ENCODE data around the gene SPAG9. TPM values are rescaled to one million over a fixed set of nuclear protein-coding genes. Genes with fewer than 3 reads are reported as not detected.

Gene SPAG9
- total and polyA plus RNA-seq, 2 of the 8 experiments (the other 6 are each of a cell fraction or from before 2014, with no cell fraction given), result 9.8 to 63.8 TPM

GRCh38 chr17:50957600-50958575 lies 162.8 kb downstream of the SPAG9 start:
- no peaks in the 10 kb centered on the region for H3K23me2 ChIP-seq (ENCODE audit: low read depth, low read length)
- no peak overlapping the region for H3K4me3 ChIP-seq (ENCODE audit: extremely low read depth in 1 of 4, insufficient read depth in 2 of 4, low read depth in 3 of 4, low read length in 4 of 4)
- H4K5ac ChIP-seq (ENCODE audit: insufficient read length, low read depth, low read length), result no peak overlapping the region
- peaks cover 3 to 18% (median 10%) of the 10 kb centered on the region in 4 experiments for H3K4me1 ChIP-seq (replicated peaks in 1 of 4; ENCODE audit: control insufficient read depth in 3 of 4, insufficient read depth in 4 of 4, low read length in 3 of 4)
- no peak overlapping the region for H3K9ac ChIP-seq (replicated peaks in 1 of 4; ENCODE audit: extremely low read depth in 1 of 4, low read depth in 3 of 4, low read length in 3 of 4)
- no peak overlapping the region for H2BK20ac ChIP-seq (ENCODE audit: low read length)
- FAIRE-seq, result no peak
- TF ChIP-seq TAF1 (IDR thresholded peaks at IDR 0.05; ENCODE audit: low read depth, low read length) (no peak), USF2 (IDR thresholded peaks at IDR 0.05; ENCODE audit: low read length) (no peak), RXRA (IDR thresholded peaks at IDR 0.05; ENCODE audit: insufficient read depth, low read depth, low read length) (no peak), CHD1 (IDR thresholded peaks at IDR 0.05; ENCODE audit: low read depth, low read length) (no peak), SP2 (IDR thresholded peaks at IDR 0.05; ENCODE audit: low read length) (no peak), CTCF (IDR thresholded peaks at IDR 0.05; ENCODE audit: control extremely low read depth in 1 of 3, insufficient read depth in 1 of 3, low read depth in 1 of 3, low read length in 3 of 3) (no peak)
- no peaks in the 10 kb centered on the region for H4K20me1 ChIP-seq (replicated peaks in 1 of 2; ENCODE audit: control insufficient read depth in 1 of 2, insufficient read depth in 2 of 2, low read length in 2 of 2)
- WGBS, 2 experiments (ENCODE audit: extremely low coverage in 1 of 2, insufficient coverage in 1 of 2, insufficient read length in 1 of 2, insufficient replicate concordance in 2 of 2, low coverage in 1 of 2, low lambda C conversion rate in 2 of 2, missing lambda C conversion rate in 1 of 2), result 92% methylated on average over 15 of the region's 15 CpGs; no CpG with 5 or more reads in 1 of the 2 experiments
- no peak for DNase-seq (ENCODE audit: low read depth in 1 of 2, low spot score in 2 of 2)
- no peak overlapping the region for H4K91ac ChIP-seq (replicated peaks; ENCODE audit: insufficient read length, low read length)
- no peaks in the 10 kb centered on the region for H3K9me3 ChIP-seq (ENCODE audit: insufficient read depth in 2 of 2, low read depth in 1 of 2, low read length in 1 of 2)
- ChIA-PET POLR2A (ENCODE audit: partially characterized antibody) (interaction anchor here (2.2 to 21.0 kb wide), 2 partner anchors 27 to 95 kb away, joined by 6 to 308 read pairs; partner anchors contain the start of gene TOB1), CTCF (ENCODE audit: partially characterized antibody) (interaction anchor here (0.5 to 21.7 kb wide), 15 partner anchors 7 to 179 kb away, joined by 3 to 735 read pairs (median 4); partner anchors contain the start of genes TOB1 and WFIKKN2)
- H4K8ac ChIP-seq (ENCODE audit: extremely low read depth, insufficient read depth, low read length), result no peak overlapping the region
- no peak overlapping the region for H3K18ac ChIP-seq (ENCODE audit: extremely low read depth, low read length)
- H2BK5ac ChIP-seq (ENCODE audit: low read depth, low read length), result no peak overlapping the region
- H3K56ac ChIP-seq (replicated peaks; ENCODE audit: insufficient read length, low read depth, low read length), result no peak overlapping the region
- H3K79me1 ChIP-seq (ENCODE audit: low read depth, low read length), result no peaks in the 10 kb centered on the region
- H3K27ac ChIP-seq (ENCODE audit: low read depth, low read length), result no peak overlapping the region
- H3K14ac ChIP-seq (ENCODE audit: insufficient read length), result no peak overlapping the region
- H2BK120ac ChIP-seq (replicated peaks; ENCODE audit: low read depth, low read length), result no peak overlapping the region
- no peak overlapping the region for H3K23ac ChIP-seq (ENCODE audit: insufficient read length)
- H2BK15ac ChIP-seq (ENCODE audit: low read length), result no peak overlapping the region
- H3K4ac ChIP-seq (replicated peaks; ENCODE audit: insufficient read length, low read depth, low read length), result no peak overlapping the region
- no peaks in the 10 kb centered on the region for H3K27me3 ChIP-seq (replicated peaks in 1 of 4; ENCODE audit: control insufficient read depth in 3 of 4, extremely low read depth in 1 of 4, insufficient read depth in 3 of 4, low read length in 3 of 4)
- H2AK5ac ChIP-seq (ENCODE audit: low read depth, low read length), result no peak overlapping the region
- no peak overlapping the region for H3K4me2 ChIP-seq (ENCODE audit: insufficient read depth in 1 of 2, low read depth in 2 of 2, low read length in 2 of 2)
- no peaks in the 10 kb centered on the region; a peak in 1 of 8 replicates for H3K36me3 ChIP-seq (ENCODE audit: control insufficient read depth in 2 of 4, insufficient read depth in 4 of 4, low read length in 3 of 4)
- H3K79me2 ChIP-seq (ENCODE audit: control insufficient read depth in 1 of 2, insufficient read depth in 2 of 2, low read length in 2 of 2), result no peaks in the 10 kb centered on the region
- H2AFZ ChIP-seq (ENCODE audit: low read length), result no peak overlapping the region
- no peak overlapping the region for H2BK12ac ChIP-seq (ENCODE audit: low read depth, low read length)

All from H1 (cell line).